Suppressor macrophage treated with lipopolysaccharide for 1 hour (primary cell): ENCODE measurements around the gene CRYBB3.

Source experiments
- DNase-seq, 3 donors: peaks; one replicate each; pipeline ENCODE4 v3.0.0-alpha.2; 2020 to 2022

CRYBB3 gene

GRCh38 chr22:25199731-25200520, at the start of gene CRYBB3:
Gene CRYBB3, plus strand, starts transcription at chr22:25199858. Its CDS starts 1,539 bp downstream, at chr22:25201397.
- no peak for DNase-seq

GRCh38 chr22:25153961-25154666, 45.5 kb upstream of the CRYBB3 start:
- peak in 1 of 3 donors; percentile 4 for DNase-seq

- DNase-seq: no peak
These were observed 45.0 kb upstream of the CRYBB3 start for GRCh38 chr22:25154667-25154999.

DNA sequence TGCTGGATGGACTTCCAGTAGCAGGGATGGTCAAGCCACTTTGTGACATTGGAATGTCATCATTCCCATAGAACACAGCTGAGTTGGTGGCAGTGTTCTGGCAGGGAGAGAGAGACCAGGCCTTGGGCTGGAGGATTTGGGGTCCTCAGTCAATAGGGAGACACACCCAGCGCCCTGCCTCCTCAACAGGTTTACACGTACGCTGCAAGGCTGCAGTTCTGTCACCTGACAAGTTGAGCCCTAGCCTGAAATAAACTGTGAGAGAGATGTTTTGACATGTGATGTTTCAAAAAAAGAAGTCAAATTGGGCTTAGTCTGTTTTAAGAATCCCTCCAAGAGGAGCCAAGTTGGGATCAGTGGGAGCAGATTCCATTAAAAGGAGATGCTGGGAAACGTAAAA, 42.9 kb upstream of the CRYBB3 start:
- no peak for DNase-seq

DNA sequence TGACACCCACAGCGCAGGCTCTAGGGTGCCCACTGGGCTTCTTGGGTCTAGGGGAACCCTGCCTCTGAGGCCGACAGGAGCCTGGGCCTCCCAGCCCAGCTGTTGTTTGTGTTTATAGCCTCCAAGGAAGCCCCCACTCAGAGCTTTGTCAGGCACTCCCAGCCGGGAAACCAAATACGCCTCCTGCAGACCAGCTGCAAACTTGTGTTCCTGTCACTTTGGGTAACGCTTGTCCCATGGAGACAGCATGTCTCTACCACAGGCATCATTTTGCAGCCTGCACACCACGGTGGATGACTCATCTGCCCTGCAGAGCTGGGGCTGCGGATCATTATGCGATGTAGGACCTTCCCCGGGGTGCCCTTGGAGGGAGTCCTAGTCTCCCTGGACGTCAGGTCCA, 40.6 kb upstream of the CRYBB3 start:
- no peak for DNase-seq

DNA sequence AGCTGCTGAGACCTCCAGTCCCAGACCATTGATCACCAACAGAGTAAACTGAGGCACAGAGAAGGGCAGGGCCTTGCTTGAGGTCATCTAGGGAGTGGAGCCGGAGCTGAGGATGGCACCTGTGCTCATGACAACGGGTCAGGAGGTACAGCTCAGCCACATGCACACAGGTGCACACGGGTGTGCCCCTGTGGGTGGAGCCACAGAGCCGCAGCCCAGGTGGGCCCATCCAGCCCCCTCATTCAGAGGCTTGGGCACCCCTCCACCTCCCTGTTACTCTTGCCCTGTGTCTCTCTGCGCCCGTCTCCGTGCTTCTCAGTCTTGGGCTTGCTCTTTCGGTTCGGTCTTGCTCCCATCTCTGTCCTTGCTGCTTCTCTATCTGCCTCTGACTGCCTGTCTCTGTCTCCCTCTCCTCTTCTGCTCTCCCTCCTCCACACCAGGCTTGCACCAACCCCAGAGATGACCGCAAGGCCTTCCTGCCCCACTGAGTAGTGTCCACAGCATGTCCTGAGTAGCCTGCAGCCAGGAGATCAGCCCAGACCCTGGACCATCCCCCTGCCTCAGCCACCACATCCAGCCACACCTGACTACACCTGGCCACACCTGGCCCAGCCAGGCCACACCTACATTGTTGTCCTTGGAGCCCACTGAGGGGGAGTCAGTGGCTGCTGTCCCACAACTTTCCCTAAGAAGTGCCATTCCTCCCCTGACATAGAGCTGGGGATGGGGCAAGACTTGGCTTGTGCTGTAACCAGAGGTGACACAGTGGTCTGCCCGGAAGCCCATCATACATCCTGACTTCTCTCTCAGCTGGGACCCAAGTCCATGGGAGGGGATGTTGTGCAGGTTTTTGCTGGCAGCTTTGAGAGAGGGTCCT, 39.3 kb upstream of the CRYBB3 start:
- DNase-seq: no peak

DNA sequence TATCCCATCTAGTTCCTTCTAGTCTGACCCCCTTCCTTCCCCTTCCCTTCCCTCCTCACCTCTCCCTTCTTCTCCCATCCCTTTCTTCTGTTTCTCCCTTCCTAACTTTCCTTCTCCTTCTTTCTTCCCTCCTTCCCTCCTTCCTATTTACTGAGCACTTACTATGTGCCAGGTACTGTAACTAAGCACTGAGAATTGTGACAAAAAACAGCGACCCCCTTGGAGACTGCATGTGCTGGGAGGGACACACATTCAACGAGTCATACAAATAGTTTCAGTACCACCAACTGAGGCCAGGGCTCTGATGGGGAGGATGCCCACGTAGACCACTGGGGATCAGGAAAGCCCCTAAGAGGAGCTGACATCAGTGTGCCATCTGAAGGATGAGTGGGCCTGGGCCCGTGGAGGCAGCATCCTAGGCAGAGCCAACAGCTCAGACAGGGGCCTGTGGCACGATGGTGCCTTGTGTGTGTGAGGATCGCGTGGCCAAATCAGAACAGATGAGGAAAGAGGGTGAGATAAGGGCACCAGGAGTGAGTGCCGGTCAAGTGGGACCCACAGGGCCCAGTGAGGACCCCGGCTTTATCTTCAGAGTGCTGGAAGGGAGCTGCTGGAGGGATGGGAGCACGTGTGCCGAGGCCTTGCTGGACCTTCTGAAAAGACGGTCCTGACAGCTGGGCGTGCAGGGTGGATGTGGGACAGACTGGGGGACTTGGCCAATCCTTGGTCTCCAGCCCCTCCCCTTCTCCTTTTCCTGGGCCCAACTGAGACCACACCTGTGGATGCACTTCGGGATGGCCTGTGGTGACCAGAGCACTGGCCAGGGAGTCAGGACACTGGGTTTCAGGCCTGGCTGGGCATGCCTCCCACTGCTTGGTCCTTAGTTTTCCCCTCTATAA, 38.4 kb upstream of the CRYBB3 start:
- no peak for DNase-seq

DNA sequence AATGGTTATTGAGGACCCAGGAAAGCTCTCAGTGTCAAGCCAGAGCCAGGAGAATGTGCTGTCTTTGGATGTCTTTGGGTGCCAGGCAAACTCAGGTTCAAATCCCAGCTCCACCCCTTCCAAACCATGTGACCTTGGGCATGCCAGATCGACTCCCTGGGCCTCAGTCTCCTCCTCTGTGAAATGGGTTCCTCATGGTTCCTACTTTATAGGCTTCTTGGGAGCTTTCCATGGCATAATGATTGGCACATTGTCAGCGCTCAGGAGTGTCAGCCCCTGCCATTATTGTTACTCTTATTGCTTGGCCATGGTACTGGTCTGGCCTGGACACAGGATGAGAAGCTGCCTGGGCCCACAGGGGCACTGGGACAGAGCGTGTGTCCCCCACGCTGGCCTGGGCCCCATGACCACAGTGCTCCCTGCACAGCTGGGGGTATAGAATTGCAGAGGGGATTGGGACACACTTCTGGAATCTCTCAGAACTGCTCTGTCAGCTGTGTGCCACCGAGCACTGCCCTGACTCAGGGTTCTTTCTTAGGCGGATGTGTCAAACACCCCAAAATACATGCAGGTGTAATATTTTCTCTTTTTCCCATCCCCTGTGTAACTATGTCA, 37.6 kb upstream of the CRYBB3 start:
- no peak for DNase-seq

DNA sequence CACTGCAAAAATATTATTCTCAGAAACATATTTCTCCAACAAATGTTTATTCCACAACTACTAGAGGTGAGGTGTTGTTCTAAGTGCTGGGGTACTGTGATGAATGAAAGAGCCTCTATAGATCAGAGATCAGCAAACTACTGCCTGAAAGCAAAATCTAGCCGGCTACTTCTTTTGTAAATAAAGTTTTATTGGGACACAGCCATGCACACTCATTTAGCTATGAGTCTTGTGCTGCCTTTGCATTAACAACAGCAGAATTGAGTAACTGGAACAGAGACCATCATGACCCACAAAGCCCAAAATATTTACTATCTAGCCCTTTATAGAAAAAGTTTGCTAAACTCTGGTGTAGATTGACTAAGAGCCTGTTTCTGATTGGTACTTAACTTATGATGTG, 37.1 kb upstream of the CRYBB3 start:
- DNase-seq: no peak

GRCh38 chr22:25165785-25166184, 33.9 kb upstream of the CRYBB3 start:
- no peak for DNase-seq

DNA sequence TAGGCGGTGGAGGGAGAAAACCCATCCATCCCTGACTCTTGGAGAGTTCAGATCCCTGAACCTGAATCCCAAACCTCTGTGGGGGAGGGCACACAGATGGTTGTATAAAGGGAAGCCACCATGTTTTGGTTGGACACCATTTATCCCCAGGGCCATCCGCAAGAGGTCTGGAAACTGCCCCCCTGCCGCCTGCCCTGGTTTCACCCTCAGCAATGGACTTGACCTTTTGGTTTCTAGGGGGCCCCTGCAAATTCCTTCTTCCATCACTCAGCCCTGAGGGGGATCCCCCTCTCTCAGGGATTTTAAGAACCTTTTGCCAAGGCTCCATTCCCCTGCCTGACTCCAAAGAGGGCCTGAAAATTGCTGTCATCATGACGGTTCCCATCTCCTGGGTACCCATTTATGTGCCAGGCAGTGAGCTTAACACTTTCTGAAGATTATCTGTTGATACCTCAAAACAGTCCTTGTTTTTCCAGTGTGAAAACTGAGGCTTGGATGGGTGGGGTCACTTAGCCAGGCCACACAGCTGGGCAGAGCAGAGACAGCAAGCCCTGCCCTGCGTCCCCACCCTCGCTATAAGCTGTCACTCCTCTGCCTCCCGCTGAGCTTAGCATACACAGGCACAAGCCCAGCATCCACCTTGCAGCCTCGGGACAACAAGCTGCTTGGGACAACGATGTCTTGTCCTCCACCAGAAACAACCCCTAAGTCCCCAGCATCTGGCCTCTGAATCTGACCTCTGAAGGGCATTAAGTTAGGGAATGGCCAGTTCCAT, 33.2 kb upstream of the CRYBB3 start:
- no peak for DNase-seq

GRCh38 chr22:25167082-25167481, 32.6 kb upstream of the CRYBB3 start:
- DNase-seq: no peak

DNA sequence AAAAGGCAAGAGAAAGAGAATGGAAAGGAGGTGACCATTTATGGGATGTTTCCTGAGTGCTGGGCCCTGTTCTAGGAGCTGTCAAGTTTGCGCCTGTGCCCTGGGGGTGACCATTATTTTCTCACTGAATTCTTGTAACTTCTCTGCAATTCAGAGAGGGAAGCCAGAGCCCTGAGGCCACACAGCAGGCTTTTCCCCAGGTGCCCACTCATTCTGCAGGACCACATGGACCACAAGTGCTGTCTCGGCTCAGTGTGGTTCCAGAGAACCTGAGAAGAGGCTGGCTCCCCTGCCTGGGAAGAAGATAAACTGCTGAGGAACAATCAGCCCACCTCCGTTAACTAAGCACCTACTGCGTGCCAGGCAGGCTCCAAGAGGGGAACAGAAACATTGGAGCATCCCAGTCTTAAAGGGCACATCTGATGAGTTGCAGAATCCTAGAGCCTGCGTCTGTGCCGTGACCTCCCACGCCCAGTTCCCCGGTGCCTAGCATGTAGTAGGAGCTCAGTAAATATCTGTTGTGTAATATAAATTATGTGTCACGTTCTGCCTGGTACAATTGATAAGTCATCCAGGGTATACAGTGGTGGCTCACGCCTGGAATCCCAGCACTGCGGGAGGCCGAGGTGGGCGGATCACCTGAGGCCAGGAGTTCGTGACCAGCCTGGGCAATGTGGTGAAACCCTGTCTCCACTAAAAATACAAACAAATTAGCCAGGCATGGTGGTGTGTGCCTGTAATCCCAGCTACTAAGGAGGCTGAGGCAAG, 31.6 kb upstream of the CRYBB3 start:
- no peak for DNase-seq

- DNase-seq: no peak
These were observed 30.2 kb upstream of the CRYBB3 start for GRCh38 chr22:25169278-25170031.

DNA sequence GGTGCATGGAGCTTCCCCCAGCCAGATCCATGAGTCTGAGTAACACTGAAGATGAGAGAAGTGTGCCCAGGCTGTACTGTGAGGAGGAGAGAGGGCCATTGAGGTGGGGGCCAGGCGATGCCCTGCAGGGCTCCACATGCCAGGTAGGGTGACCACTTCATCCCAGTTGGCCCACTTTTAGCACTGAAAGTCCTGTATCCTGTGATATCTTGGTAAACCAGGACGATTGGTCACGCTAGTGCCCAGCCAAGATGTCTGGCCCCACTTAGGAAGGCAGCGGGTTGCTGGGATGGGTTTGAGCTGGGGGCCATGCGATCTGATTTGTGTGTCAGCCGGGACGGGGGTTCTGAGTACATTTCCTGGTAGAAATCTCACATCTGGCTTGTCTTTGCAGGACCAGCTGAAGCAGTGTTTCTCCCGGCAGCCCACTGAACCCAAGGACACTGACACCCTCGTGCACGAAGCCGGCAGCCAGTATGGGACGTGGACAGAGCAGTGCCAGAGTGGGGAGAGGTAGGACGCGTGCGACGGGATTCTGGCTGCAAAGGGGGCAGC, 29.2 kb upstream of the CRYBB3 start:
- no peak for DNase-seq

- DNase-seq: no peak
These were observed 27.5 kb upstream of the CRYBB3 start for GRCh38 chr22:25172153-25172552.

- no peak for DNase-seq
These were observed 25.3 kb upstream of the CRYBB3 start for GRCh38 chr22:25174156-25174887.

DNA sequence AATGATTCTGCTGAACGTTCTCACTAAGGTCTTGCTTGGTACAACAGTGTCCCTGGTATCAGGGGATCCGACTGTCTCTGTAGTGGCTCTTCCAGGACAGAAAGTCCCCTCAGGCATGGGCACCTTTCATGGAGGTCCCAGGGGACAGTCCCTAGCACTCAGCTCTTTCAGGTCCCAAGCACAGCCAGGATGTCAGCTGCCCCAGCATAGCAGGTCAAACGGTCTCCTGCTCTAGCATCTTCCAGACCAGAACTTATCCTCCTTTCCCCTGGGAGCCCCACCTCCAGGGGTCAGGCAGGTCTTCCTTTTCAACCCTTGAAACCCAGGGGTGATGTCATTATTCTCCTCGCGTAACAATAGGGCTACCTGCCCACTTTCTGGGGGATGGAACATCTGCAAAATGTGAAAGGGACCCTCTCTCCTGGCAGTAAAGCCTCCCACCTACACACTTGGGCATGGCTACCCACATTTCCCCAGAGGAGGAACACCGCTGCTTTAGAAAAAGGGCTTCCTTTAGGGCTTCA, 24.7 kb upstream of the CRYBB3 start:
- no peak for DNase-seq
